ENCODE data around the gene RPP25. TPM values are rescaled to one million over a fixed set of nuclear protein-coding genes. Genes with fewer than 3 reads are reported as not detected.

The RPP25 gene
- total and polyA plus RNA-seq, 2 of the 13 experiments (the other 11 are each of a cell fraction or from before 2014, with no cell fraction given), result 0.05 to 0.11 TPM

DNA sequence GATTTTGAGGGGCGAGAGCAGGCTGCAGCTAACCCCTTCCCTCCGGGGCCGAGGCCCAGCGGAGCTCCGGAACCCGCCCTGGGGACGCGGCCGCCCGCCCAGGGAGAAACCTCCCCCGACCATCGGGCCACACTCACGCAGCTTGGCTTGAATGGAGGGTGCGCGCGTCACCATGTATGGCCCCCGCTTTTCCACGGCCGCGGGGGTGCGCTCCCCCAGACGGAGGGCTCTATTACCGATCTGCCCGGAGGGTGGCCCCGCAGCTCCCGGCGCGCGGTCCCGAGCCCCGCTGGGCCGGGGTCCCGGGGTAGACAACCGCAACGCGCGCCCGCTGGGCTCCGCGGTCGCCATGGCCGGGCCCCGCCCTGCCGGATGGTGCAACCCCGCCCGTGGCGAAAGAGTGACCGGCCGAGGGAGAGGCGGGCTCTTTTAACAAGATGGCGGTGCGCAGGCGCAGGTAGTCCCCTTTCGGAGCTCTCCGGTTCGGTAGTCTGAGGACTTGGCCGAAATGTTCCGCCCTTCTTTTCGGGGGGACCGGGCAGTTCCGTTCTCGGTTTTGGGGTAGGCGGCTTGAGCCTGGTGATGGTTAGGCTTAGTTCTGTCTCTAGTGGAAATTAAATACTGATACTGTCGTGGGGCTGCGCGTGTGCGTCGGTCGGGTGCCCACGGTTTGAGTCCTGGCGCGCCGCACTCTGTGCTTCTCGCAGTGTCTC is 50.0 kb downstream of the RPP25 start, which contains the start of gene FAM219B (continued):
- TF ChIP-seq, protein P1, sequence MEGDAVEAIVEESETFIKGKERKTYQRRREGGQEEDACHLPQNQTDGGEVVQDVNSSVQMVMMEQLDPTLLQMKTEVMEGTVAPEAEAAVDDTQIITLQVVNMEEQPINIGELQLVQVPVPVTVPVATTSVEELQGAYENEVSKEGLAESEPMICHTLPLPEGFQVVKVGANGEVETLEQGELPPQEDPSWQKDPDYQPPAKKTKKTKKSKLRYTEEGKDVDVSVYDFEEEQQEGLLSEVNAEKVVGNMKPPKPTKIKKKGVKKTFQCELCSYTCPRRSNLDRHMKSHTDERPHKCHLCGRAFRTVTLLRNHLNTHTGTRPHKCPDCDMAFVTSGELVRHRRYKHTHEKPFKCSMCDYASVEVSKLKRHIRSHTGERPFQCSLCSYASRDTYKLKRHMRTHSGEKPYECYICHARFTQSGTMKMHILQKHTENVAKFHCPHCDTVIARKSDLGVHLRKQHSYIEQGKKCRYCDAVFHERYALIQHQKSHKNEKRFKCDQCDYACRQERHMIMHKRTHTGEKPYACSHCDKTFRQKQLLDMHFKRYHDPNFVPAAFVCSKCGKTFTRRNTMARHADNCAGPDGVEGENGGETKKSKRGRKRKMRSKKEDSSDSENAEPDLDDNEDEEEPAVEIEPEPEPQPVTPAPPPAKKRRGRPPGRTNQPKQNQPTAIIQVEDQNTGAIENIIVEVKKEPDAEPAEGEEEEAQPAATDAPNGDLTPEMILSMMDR (CRISPR knock-in tag; IDR thresholded peaks at IDR 0.05), result peak; percentile 8; the same call in 1 of the 2 replicates
- TF ChIP-seq ERF (CRISPR knock-in tag; IDR thresholded peaks at IDR 0.05) (peak; percentile 56; the same call in 1 of the 2 replicates), ELF1 (CRISPR knock-in tag; IDR thresholded peaks at IDR 0.05) (no peak), JUN (CRISPR knock-in tag; IDR thresholded peaks at IDR 0.05) (no peak), ZNF207 (IDR thresholded peaks at IDR 0.05; ENCODE audit: borderline replicate concordance) (no peak), SRSF9 (IDR thresholded peaks at IDR 0.05; ENCODE audit: borderline replicate concordance, insufficient read depth, low read depth, low read length, poor library complexity, severe bottlenecking) (no peak), ZBTB3 (CRISPR knock-in tag; IDR thresholded peaks at IDR 0.05; ENCODE audit: borderline replicate concordance, low read depth) (no peak), PHF5A (CRISPR knock-in tag; IDR thresholded peaks at IDR 0.05; ENCODE audit: low read depth, unreplicated experiment) (peak; percentile 29), CBFB (CRISPR knock-in tag; IDR thresholded peaks at IDR 0.05) (peak; percentile 31; the same call in 1 of the 2 replicates), ZEB1 (IDR thresholded peaks at IDR 0.05; ENCODE audit: insufficient replicate concordance, low read depth) (no peak), HIVEP1 (CRISPR knock-in tag; IDR thresholded peaks at IDR 0.05) (no peak), ZIK1 (CRISPR knock-in tag; IDR thresholded peaks at IDR 0.05; ENCODE audit: borderline replicate concordance, low read depth) (no peak), E2F1 (CRISPR knock-in tag; IDR thresholded peaks at IDR 0.05) (no peak), ZNF484 (CRISPR knock-in tag; IDR thresholded peaks at IDR 0.05; ENCODE audit: borderline replicate concordance, low read depth) (no peak), HNRNPH1 (optimal IDR thresholded peaks at IDR 0.05; ENCODE audit: low read depth, low read length) (no peak), MXD3 (CRISPR knock-in tag; IDR thresholded peaks at IDR 0.05) (peak; percentile 69; the same call in 1 of the 2 replicates), ZNF350 (CRISPR knock-in tag; IDR thresholded peaks at IDR 0.05; ENCODE audit: borderline replicate concordance, low read depth) (no peak), RORA (CRISPR knock-in tag; IDR thresholded peaks at IDR 0.05) (no peak), ZNF709 (CRISPR knock-in tag; IDR thresholded peaks at IDR 0.05) (no peak), CBX5 (CRISPR knock-in tag; IDR thresholded peaks at IDR 0.05; ENCODE audit: borderline replicate concordance) (no peak; the same call in 1 of the 2 replicates), FIP1L1 (IDR thresholded peaks at IDR 0.05; ENCODE audit: borderline replicate concordance, insufficient read depth, low read depth, low read length) (peak; percentile 65; the same call in 1 of the 2 replicates)
- TF ChIP-seq, protein P2, sequence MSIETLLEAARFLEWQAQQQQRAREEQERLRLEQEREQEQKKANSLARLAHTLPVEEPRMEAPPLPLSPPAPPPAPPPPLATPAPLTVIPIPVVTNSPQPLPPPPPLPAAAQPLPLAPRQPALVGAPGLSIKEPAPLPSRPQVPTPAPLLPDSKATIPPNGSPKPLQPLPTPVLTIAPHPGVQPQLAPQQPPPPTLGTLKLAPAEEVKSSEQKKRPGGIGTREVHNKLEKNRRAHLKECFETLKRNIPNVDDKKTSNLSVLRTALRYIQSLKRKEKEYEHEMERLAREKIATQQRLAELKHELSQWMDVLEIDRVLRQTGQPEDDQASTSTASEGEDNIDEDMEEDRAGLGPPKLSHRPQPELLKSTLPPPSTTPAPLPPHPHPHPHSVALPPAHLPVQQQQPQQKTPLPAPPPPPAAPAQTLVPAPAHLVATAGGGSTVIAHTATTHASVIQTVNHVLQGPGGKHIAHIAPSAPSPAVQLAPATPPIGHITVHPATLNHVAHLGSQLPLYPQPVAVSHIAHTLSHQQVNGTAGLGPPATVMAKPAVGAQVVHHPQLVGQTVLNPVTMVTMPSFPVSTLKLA (IDR thresholded peaks at IDR 0.05), result no peak
- TF ChIP-seq, protein P3, sequence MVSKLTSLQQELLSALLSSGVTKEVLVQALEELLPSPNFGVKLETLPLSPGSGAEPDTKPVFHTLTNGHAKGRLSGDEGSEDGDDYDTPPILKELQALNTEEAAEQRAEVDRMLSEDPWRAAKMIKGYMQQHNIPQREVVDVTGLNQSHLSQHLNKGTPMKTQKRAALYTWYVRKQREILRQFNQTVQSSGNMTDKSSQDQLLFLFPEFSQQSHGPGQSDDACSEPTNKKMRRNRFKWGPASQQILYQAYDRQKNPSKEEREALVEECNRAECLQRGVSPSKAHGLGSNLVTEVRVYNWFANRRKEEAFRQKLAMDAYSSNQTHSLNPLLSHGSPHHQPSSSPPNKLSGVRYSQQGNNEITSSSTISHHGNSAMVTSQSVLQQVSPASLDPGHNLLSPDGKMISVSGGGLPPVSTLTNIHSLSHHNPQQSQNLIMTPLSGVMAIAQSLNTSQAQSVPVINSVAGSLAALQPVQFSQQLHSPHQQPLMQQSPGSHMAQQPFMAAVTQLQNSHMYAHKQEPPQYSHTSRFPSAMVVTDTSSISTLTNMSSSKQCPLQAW (CRISPR knock-in tag; IDR thresholded peaks at IDR 0.05), result no peak

Data from HepG2 (cell line).